Hematopoietic multipotent progenitor cell treated with erythropoietin and hydrocortisone succinate and interleukin-3 and kit ligand, for 17 days (in vitro differentiated cells): ENCODE measurements around the gene GTF2IRD2.
"Not testable (repeated sequence)": the region's sequence is repeated elsewhere in the genome, so short reads cannot be mapped to it uniquely, and the experiment has no call there.

Source experiments
- DNase-seq: peaks from one replicate; pipeline ENCODE4 v3.0.0-alpha.2; 2015; ENCODE audit warnings: low spot score

The GTF2IRD2 gene

GRCh38 chr7:74788369-74789150 lies 62.8 kb downstream of the GTF2IRD2 start:
- DNase-seq = peak; percentile 93

GRCh38 chr7:74783595-74783994 lies 67.8 kb downstream of the GTF2IRD2 start:
- not testable (repeated sequence) for DNase-seq

- DNase-seq = not testable (repeated sequence)
Measured at GRCh38 chr7:74781746-74782145, 69.7 kb downstream of the GTF2IRD2 start.

- not testable (repeated sequence) for DNase-seq
Measured at GRCh38 chr7:74779053-74779452, 72.4 kb downstream of the GTF2IRD2 start.

- not testable (repeated sequence) for DNase-seq
Measured at GRCh38 chr7:74775111-74775510, 76.3 kb downstream of the GTF2IRD2 start.

- not testable (repeated sequence) for DNase-seq
Measured at GRCh38 chr7:74773760-74774750, 77.3 kb downstream of the GTF2IRD2 start, which contains the start of gene NCF1. TSS of gene NCF1 (plus strand) at chr7:74774011. CDS start at chr7:74774032, 21 bp downstream.

- not testable (repeated sequence) for DNase-seq
Measured at GRCh38 chr7:74772093-74772492, 79.3 kb downstream of the GTF2IRD2 start.

- DNase-seq = not testable (repeated sequence)
Measured at GRCh38 chr7:74770062-74770461, 81.3 kb downstream of the GTF2IRD2 start.

GRCh38 chr7:74766991-74767390 lies 84.4 kb downstream of the GTF2IRD2 start:
- DNase-seq = not testable (repeated sequence)

- DNase-seq = not testable (repeated sequence)
Measured at GRCh38 chr7:74766509-74766908, 84.9 kb downstream of the GTF2IRD2 start.

GRCh38 chr7:74765205-74765918 lies 86.0 kb downstream of the GTF2IRD2 start:
- DNase-seq = not testable (repeated sequence)

GRCh38 chr7:74758982-74759381 lies 92.4 kb downstream of the GTF2IRD2 start:
- DNase-seq = not testable (repeated sequence)

GRCh38 chr7:74758268-74758667 lies 93.1 kb downstream of the GTF2IRD2 start:
- DNase-seq = not testable (repeated sequence)

- not testable (repeated sequence) for DNase-seq
Measured at GRCh38 chr7:74756673-74757072, 94.7 kb downstream of the GTF2IRD2 start.

GRCh38 chr7:74753921-74754482 lies 97.4 kb downstream of the GTF2IRD2 start:
- not testable (repeated sequence) for DNase-seq
